Neuronal stem cell (in vitro differentiated cells): Measurements from ENCODE around the gene MMP12.
"Not testable (repeated sequence)": the region's sequence is repeated elsewhere in the genome, so short reads cannot be mapped to it uniquely, and the experiment has no call there.

Experiments used
- DNase-seq: peaks from one replicate; pipeline ENCODE4 v3.0.0-alpha.2; 2013; ENCODE audit warnings: low spot score
- H2AFZ ChIP-seq: one replicate; pipeline ENCODE4 v1.6.1; 2013; ENCODE audit warnings: mild to moderate bottlenecking, low read length, inconsistent platforms
- H2AK5ac ChIP-seq: 2 replicates; pipeline ENCODE4 v1.6.1; 2013; ENCODE audit warnings: low read depth, mild to moderate bottlenecking, inconsistent platforms, low read length, moderate library complexity, mixed read lengths
- H2BK120ac ChIP-seq: 2 replicates; pipeline ENCODE4 v1.6.1; 2013; ENCODE audit warnings: low read depth, mild to moderate bottlenecking, inconsistent platforms, low read length, moderate library complexity, mixed read lengths
- H2BK12ac ChIP-seq: one replicate; pipeline ENCODE4 v1.6.1; 2013; ENCODE audit warnings: low read length, inconsistent platforms
- H2BK15ac ChIP-seq: 2 replicates; pipeline ENCODE4 v1.6.1; 2013; ENCODE audit warnings: mild to moderate bottlenecking, low read length, inconsistent platforms, mixed read lengths
- H2BK5ac ChIP-seq: one replicate; pipeline ENCODE4 v1.6.1; 2013; ENCODE audit warnings: inconsistent platforms, mild to moderate bottlenecking, low read length, moderate library complexity
- H3K14ac ChIP-seq: one replicate; pipeline ENCODE4 v1.6.1; 2013; ENCODE audit warnings: low read length, inconsistent platforms
- H3K18ac ChIP-seq: 2 replicates; pipeline ENCODE4 v1.6.1; 2013; ENCODE audit warnings: low read length, inconsistent platforms
- H3K23ac ChIP-seq: 2 replicates; pipeline ENCODE4 v1.6.1; 2013; ENCODE audit warnings: low read depth, mild to moderate bottlenecking, mixed read lengths, low read length, inconsistent platforms; ENCODE audit not compliant: poor library complexity
- H3K27ac ChIP-seq: replicated peaks from 3 replicates; pipeline ENCODE4 v1.5.1; 2013; ENCODE audit warnings: low read length, inconsistent platforms
- H3K27me3 ChIP-seq, 3 experiments: 2 replicates each; pipeline ENCODE4 v1.6.1; 2013; ENCODE audit warnings: low read length in 3 of 3, mild to moderate bottlenecking in 2 of 3, inconsistent platforms in 1 of 3, low read depth in 1 of 3, mixed read lengths in 1 of 3, moderate library complexity in 1 of 3; ENCODE audit not compliant: control insufficient read depth in 3 of 3, insufficient read depth in 3 of 3
- H3K36me3 ChIP-seq, 2 donors: replicated peaks in 1 of 2; 2 replicates each; pipeline ENCODE4 v1.6.1; 2013; ENCODE audit warnings: low read length in 2 of 2; ENCODE audit not compliant: control insufficient read depth in 2 of 2, insufficient read depth in 2 of 2
- H3K4ac ChIP-seq: 2 replicates; pipeline ENCODE4 v1.6.1; 2013; ENCODE audit warnings: inconsistent platforms, mild to moderate bottlenecking, low read length, moderate library complexity
- H3K4me1 ChIP-seq, 2 donors: 1 replicate in 1 of 2; 2 replicates in 1 of 2; pipeline ENCODE4 v1.6.1; 2013; ENCODE audit warnings: low read length in 2 of 2, low read depth in 1 of 2; ENCODE audit not compliant: control insufficient read depth in 2 of 2, insufficient read depth in 1 of 2
- H3K4me2 ChIP-seq: one replicate; pipeline ENCODE4 v1.6.1; 2013; ENCODE audit warnings: mild to moderate bottlenecking, low read length, inconsistent platforms; ENCODE audit not compliant: insufficient read depth, poor library complexity, severe bottlenecking
- H3K4me3 ChIP-seq, 2 donors: 2 replicates each; pipeline ENCODE4 v1.5.1; 2013; ENCODE audit warnings: low read length in 2 of 2, mild to moderate bottlenecking in 2 of 2, inconsistent platforms in 1 of 2, moderate library complexity in 1 of 2
- H3K79me1 ChIP-seq: one replicate; pipeline ENCODE4 v1.6.1; 2013; ENCODE audit warnings: low read depth, mild to moderate bottlenecking, inconsistent platforms, low read length, moderate library complexity
- H3K9ac ChIP-seq: one replicate; pipeline ENCODE4 v1.6.1; 2013; ENCODE audit warnings: mild to moderate bottlenecking, low read depth, low read length, inconsistent platforms; ENCODE audit not compliant: poor library complexity
- H3K9me3 ChIP-seq, 2 donors: replicated peaks in 1 of 2; 2 replicates each; pipeline versions ENCODE3 to v1.6.1; 2013; ENCODE audit warnings: low read length in 2 of 2, mild to moderate bottlenecking in 2 of 2, inconsistent platforms in 1 of 2, low read depth in 1 of 2, mixed read lengths in 1 of 2, moderate library complexity in 1 of 2; ENCODE audit not compliant: control insufficient read depth in 2 of 2, insufficient read depth in 1 of 2
- H4K8ac ChIP-seq: one replicate; pipeline ENCODE4 v1.6.1; 2013; ENCODE audit warnings: low read depth, mild to moderate bottlenecking, inconsistent platforms, low read length, moderate library complexity
- H4K91ac ChIP-seq: one replicate; pipeline ENCODE4 v1.6.1; 2013; ENCODE audit warnings: low read length, low read depth, mild to moderate bottlenecking, inconsistent platforms; ENCODE audit not compliant: poor library complexity
- WGBS, 2 donors: extraction: QIAGEN DNeasy Blood & Tissue Kit; methylation state at CpG; one replicate each; pipeline ENCODE4 v1.1.7; 2013; ENCODE audit warnings: missing lambda C conversion rate in 2 of 2, mixed read lengths in 1 of 2; ENCODE audit not compliant: insufficient read length in 2 of 2, insufficient replicate concordance in 1 of 2; ENCODE audit errors: extremely low coverage in 2 of 2; 5-methylcytosine and 5-hydroxymethylcytosine counted together

Gene MMP12

DNA sequence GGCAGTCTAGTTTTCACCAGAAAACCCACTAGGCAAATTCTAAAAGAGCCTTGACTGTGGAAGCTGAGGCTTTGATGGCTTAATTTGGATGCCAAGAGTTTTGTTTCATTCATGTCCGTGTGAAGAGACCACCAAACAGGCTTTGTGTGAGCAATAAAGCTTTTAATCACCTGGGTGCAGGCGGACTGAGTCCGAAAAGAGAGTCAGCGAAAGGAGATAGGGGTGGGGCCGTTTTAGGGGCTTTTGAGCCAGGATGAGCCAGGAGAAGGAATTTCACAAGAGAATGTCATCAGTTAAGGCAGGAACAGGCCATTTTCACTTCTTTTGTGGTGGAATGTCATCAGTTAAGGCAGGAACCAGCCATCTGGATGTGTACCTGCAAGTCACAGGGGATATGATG is 29.1 kb upstream of the MMP12 start:
- not testable (repeated sequence) for H3K23ac ChIP-seq, H4K8ac ChIP-seq, H3K27me3 ChIP-seq, H3K79me1 ChIP-seq, H3K4me1 ChIP-seq, H2BK15ac ChIP-seq, DNase-seq, H2BK12ac ChIP-seq, H2AK5ac ChIP-seq, H2BK120ac ChIP-seq, H3K9me3 ChIP-seq, H3K27ac ChIP-seq, H3K4ac ChIP-seq, H2BK5ac ChIP-seq, H3K36me3 ChIP-seq, H4K91ac ChIP-seq, H3K18ac ChIP-seq, H3K4me3 ChIP-seq, H3K14ac ChIP-seq, H3K9ac ChIP-seq, H2AFZ ChIP-seq, H3K4me2 ChIP-seq
- no CpG with 5 or more reads among the region's 5 CpGs for WGBS, 2 donors

- no CpG with 5 or more reads among the region's 2 CpGs for WGBS, 2 donors
- Histone ChIP-seq H3K27me3 (no peaks in the 10 kb centered on the region), H3K4me3 (no peak overlapping the region), H3K18ac (no peak overlapping the region), H3K23ac (no peak overlapping the region), H3K9ac (no peak overlapping the region), H3K4ac (no peak overlapping the region), H2BK12ac (no peak overlapping the region), H3K36me3 (no peaks in the 10 kb centered on the region), H4K91ac (no peak overlapping the region), H4K8ac (no peak overlapping the region), H3K9me3 (no peaks in the 10 kb centered on the region), H3K14ac (no peak overlapping the region), H3K27ac (no peak overlapping the region), H2AK5ac (no peak overlapping the region), H2BK120ac (no peak overlapping the region), H2BK5ac (no peak overlapping the region), H3K4me1 (no peaks in the 10 kb centered on the region), H2BK15ac (no peak overlapping the region), H2AFZ (no peak overlapping the region), H3K4me2 (no peak overlapping the region), H3K79me1 (no peaks in the 10 kb centered on the region)
- no peak for DNase-seq
These were observed 25.6 kb upstream of the MMP12 start for GRCh38 chr11:102900346-102900745.

DNA sequence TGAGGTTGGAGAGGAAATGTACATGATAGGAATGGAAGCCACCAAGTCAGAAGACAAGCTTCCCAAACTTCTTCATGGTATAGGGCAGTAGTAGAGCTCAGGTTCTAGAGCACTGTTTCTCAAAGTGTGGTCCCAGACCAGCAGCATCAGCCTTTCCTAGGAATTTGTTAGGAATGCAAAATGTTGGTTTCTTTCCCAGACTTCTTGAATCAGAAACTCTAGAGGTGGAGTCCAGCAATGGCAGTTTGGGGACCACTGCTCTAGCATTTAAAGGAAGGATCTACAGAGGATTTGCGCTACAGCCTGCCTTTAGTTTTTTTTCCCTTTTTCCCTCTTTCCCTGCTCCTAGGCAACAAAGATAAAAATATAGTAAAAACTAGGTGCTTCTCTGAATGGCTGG is 17.0 kb upstream of the MMP12 start:
- Histone ChIP-seq H3K23ac (no peak overlapping the region), H2BK12ac (no peak overlapping the region), H3K4ac (no peak overlapping the region), H3K79me1 (no peaks in the 10 kb centered on the region), H3K4me2 (no peak overlapping the region), H2BK15ac (no peak overlapping the region), H3K18ac (no peak overlapping the region), H3K36me3 (no peaks in the 10 kb centered on the region), H2BK5ac (no peak overlapping the region), H4K91ac (no peak overlapping the region), H3K9me3 (no peaks in the 10 kb centered on the region), H4K8ac (no peak overlapping the region), H3K27me3 (no peaks in the 10 kb centered on the region), H3K14ac (no peak overlapping the region), H3K4me3 (no peak overlapping the region), H3K27ac (no peak overlapping the region), H2BK120ac (no peak overlapping the region), H2AFZ (no peak overlapping the region), H2AK5ac (no peak overlapping the region), H3K9ac (no peak overlapping the region), H3K4me1 (no peaks in the 10 kb centered on the region)
- WGBS, 2 donors: no CpG with 5 or more reads among the region's 1 CpG
- no peak for DNase-seq

GRCh38 chr11:102886999-102887398 is 12.2 kb upstream of the MMP12 start:
- Histone ChIP-seq H3K23ac (no peak overlapping the region), H4K91ac (no peak overlapping the region)
- no CpG with 5 or more reads among the region's 6 CpGs for WGBS, 2 donors

More at GRCh38 chr11:102886999-102887398, 12.2 kb upstream of the MMP12 start:
- Histone ChIP-seq H3K4me3 (no peak overlapping the region), H3K4me1 (no peaks in the 10 kb centered on the region), H3K27me3 (no peaks in the 10 kb centered on the region), H3K9me3 (no peaks in the 10 kb centered on the region), H2BK5ac (no peak overlapping the region), H3K27ac (no peak overlapping the region), H2BK15ac (no peak overlapping the region), H3K9ac (no peak overlapping the region), H4K8ac (no peak overlapping the region), H3K18ac (no peak overlapping the region), H2AK5ac (no peak overlapping the region), H3K4ac (no peak overlapping the region), H2AFZ (no peak overlapping the region), H3K79me1 (no peaks in the 10 kb centered on the region), H2BK120ac (no peak overlapping the region), H3K14ac (no peak overlapping the region), H3K4me2 (no peak overlapping the region), H2BK12ac (no peak overlapping the region), H3K36me3 (no peaks in the 10 kb centered on the region)
- DNase-seq: no peak
